SK-N-SH (cell line): ENCODE results near the gene DDIT3. TPM values are rescaled to one million over a fixed set of nuclear protein-coding genes. Genes with fewer than 3 reads are reported as not detected.
"Not testable (repeated sequence)": the region's sequence is repeated elsewhere in the genome, so short reads cannot be mapped to it uniquely, and the experiment has no call there.

Experiments used
- CTCF ChIA-PET: fragments of 300-600, 350-600 bp; formaldehyde crosslinking; extraction: SDS; loops from one replicate; lab custom pipeline; 2021; lab: Yijun Ruan, JAX
- POLR2A ChIA-PET: fragments of 350-600 bp; sonication (Branson Sonifier 250); formaldehyde crosslinking; extraction: SDS; loops from one replicate; lab custom pipeline; 2020; ENCODE audit warnings: antibody characterized with exemption, inconsistent platforms; lab: Yijun Ruan, JAX
- DNase-seq: peaks from one replicate; pipeline ENCODE4 v3.0.0; 2012
- H2AFZ ChIP-seq: fragments of 200-600 bp; sonication (generic); 2 replicates; pipeline ENCODE4 v1.8.1; 2016; ENCODE audit warnings: antibody characterized with exemption, mild to moderate bottlenecking, low read depth
- H3F3A ChIP-seq: fragments of 200-600 bp; sonication (generic); replicated peaks from 2 replicates; pipeline ENCODE3; 2016; ENCODE audit warnings: antibody characterized with exemption, mild to moderate bottlenecking; ENCODE audit not compliant: insufficient read depth
- H3K27ac ChIP-seq, 2 experiments: fragments of 200-500 bp in 1 of 2; fragments of 200-600 bp in 1 of 2; sonication (Bioruptor generic) in 1 of 2; sonication (generic), shearing (Covaris generic) in 1 of 2; 2 replicates each; pipeline versions ENCODE4 v1.5.1 to v1.6.1; 2014 to 2016; ENCODE audit warnings: low read depth in 2 of 2, inconsistent platforms in 1 of 2, low read length in 1 of 2, mild to moderate bottlenecking in 1 of 2, mixed read lengths in 1 of 2
- H3K27me3 ChIP-seq: fragments of 200-600 bp; sonication (generic), shearing (Covaris generic); 2 replicates; pipeline ENCODE4 v1.6.1; 2016; ENCODE audit warnings: mixed run types; ENCODE audit not compliant: insufficient read depth
- H3K36me3 ChIP-seq, 2 experiments: fragments of 200-500 bp in 1 of 2; fragments of 200-600 bp in 1 of 2; sonication (Bioruptor generic) in 1 of 2; sonication (generic) in 1 of 2; replicated peaks in 1 of 2; 2 replicates each; pipeline versions ENCODE3 to v1.5.1; 2014 to 2016; ENCODE audit warnings: low read length in 1 of 2, mild to moderate bottlenecking in 1 of 2; ENCODE audit not compliant: insufficient read depth in 2 of 2, control insufficient read depth in 1 of 2
- H3K4me1 ChIP-seq, 2 experiments: fragments of 200-500 bp in 1 of 2; fragments of 200-600 bp in 1 of 2; sonication (Bioruptor generic) in 1 of 2; sonication (generic), shearing (Covaris generic) in 1 of 2; 2 replicates each; pipeline versions ENCODE4 v1.5.1 to v1.6.1; 2014 to 2016; ENCODE audit warnings: low read depth in 1 of 2, low read length in 1 of 2, mixed run types in 1 of 2; ENCODE audit not compliant: insufficient read depth in 2 of 2, control insufficient read depth in 1 of 2
- H3K4me2 ChIP-seq: fragments of 200-600 bp; sonication (generic), shearing (Covaris generic); 2 replicates; pipeline ENCODE4 v1.6.1; 2017; ENCODE audit warnings: mixed run types
- H3K4me3 ChIP-seq, 2 experiments: fragments of 200-500 bp in 1 of 2; fragments of 200-600 bp in 1 of 2; sonication (Bioruptor generic) in 1 of 2; sonication (generic), shearing (Covaris generic) in 1 of 2; 2 replicates each; pipeline versions ENCODE4 v1.5.1 to v1.8.1; 2014 to 2016; ENCODE audit warnings: low read depth in 2 of 2, inconsistent platforms in 1 of 2, low read length in 1 of 2, mild to moderate bottlenecking in 1 of 2, mixed read lengths in 1 of 2, moderate library complexity in 1 of 2
- H3K79me2 ChIP-seq: fragments of 200-600 bp; sonication (generic); 2 replicates; pipeline ENCODE4 v1.8.1; 2017; ENCODE audit warnings: mild to moderate bottlenecking; ENCODE audit not compliant: insufficient read depth
- H3K9ac ChIP-seq: fragments of 200-600 bp; sonication (generic); 2 replicates; pipeline ENCODE4 v1.6.1; 2017; ENCODE audit warnings: mixed run types
- H3K9me2 ChIP-seq: fragments of 200-600 bp; sonication (generic); 2 replicates; pipeline ENCODE4 v1.6.1; 2017; ENCODE audit warnings: mixed run types
- H3K9me3 ChIP-seq: fragments of 200-600 bp; sonication (generic); 2 replicates; pipeline ENCODE4 v1.6.1; 2017; ENCODE audit warnings: mixed run types, mild to moderate bottlenecking, moderate library complexity
- H4K20me1 ChIP-seq: fragments of 200-600 bp; sonication (generic); 2 replicates; pipeline ENCODE4 v1.6.1; 2017; ENCODE audit warnings: mild to moderate bottlenecking, mixed run types; ENCODE audit not compliant: insufficient read depth
- CHD2 ChIP-seq: fragments of 150-350 bp; IDR thresholded peaks from 2 replicates; pipeline ENCODE4 v1.6.1; 2018; ENCODE audit warnings: low read length; ENCODE audit not compliant: partially characterized antibody
- JUND ChIP-seq: IDR thresholded peaks from 2 replicates; pipeline ENCODE4 v1.4.0; 2012
- NRF1 ChIP-seq: IDR thresholded peaks from 2 replicates; pipeline ENCODE4 v1.6.1; 2012; ENCODE audit warnings: low read depth, mild to moderate bottlenecking, low read length
- RAD21 ChIP-seq: IDR thresholded peaks from 2 replicates; pipeline ENCODE4 v1.6.1; 2012; ENCODE audit warnings: mild to moderate bottlenecking, low read length
- RCOR1 ChIP-seq: fragments of 150-350 bp; IDR thresholded peaks from 2 replicates; pipeline ENCODE4 v1.6.1; 2017; ENCODE audit warnings: antibody characterized with exemption, low read length
- WGBS: methylation state at CpG from one replicate; pipeline ENCODE4 v1.1.6; 2017; ENCODE audit warnings: low lambda C conversion rate; 5-methylcytosine and 5-hydroxymethylcytosine counted together
- polyA plus RNA-seq, 3 experiments: library from polyadenylated mRNA; depleted of rRNA; stranded (reverse); fragments of >200 nt; gene quantifications; 2 replicates each; pipeline ENCODE4 v1.2.3, GENCODE V29; 2012
- TF ChIP-seq, protein P1 (sequence below): fragments of 150-350 bp; IDR thresholded peaks from 2 replicates; pipeline ENCODE4 v1.6.1; 2016; ENCODE audit warnings: mild to moderate bottlenecking, low read depth, low read length
- TF ChIP-seq, protein P2 (sequence below): IDR thresholded peaks from 2 replicates; pipeline ENCODE4 v1.4.0; 2012; ENCODE audit warnings: low read depth, borderline replicate concordance

The DDIT3 gene
- polyA plus RNA-seq, 1 of the 3 experiments (the other 2 are of a cell fraction) = 26.3 TPM

DNA sequence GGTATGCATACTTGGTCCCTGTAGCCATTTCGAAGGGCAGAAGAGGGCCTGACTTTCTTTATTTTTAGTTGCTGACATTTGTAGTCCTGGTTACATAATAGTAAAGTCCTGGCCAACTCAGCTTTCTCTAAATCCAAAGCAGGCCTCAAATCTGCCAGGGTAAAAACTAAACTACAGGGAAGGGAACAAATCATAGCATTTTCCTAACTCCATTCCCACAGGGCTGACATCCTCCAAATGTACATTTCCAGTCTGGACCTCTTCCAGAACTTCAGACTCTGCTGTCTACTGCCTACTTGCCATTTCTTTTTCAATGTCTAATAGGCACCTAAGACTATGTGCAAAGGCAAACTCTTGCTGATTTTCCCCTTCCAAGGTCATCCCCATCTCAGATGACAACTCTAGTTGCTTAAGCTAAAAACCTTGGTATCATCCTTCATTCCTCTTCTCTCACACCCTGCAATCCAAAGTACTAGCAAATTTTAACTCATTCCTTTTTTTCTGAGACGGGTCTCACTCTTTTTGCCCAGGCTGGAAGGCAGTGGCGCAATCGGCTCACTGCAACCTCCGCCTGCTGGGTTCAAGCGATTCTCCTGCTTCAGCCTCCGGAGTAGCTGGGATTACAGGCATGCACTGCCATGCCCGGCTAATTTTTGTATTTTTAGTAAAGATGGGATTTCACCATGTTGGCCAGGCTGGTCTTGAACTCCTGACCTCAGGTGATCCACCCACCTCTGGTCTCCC lies 2.0 kb downstream of the DDIT3 start:
- no peaks in the 10 kb centered on the region for H3K9me2 ChIP-seq
- no peaks in the 10 kb centered on the region for H3K27me3 ChIP-seq
- H3K9ac ChIP-seq = peak overlapping the region; percentile 98; the same call in 1 of the 2 replicates
- peak overlapping the region; percentile 72 to 94 for H3K4me3 ChIP-seq
- H3K4me1 ChIP-seq = peaks cover 28 to 35% of the 10 kb centered on the region in 2 experiments
- peaks cover 41% of the 10 kb centered on the region for H4K20me1 ChIP-seq
- H3K36me3 ChIP-seq = peaks cover 43 to 49% of the 10 kb centered on the region in 2 experiments
- no peak for DNase-seq
- peaks cover 57% of the 10 kb centered on the region for H3F3A ChIP-seq
- H3K9me3 ChIP-seq = no peaks in the 10 kb centered on the region
- ChIA-PET POLR2A (interaction anchor here (0.6 to 1.1 kb wide), 2 partner anchors 16 to 1172 kb away, joined by 3 read pairs; no protein-coding TSS in a partner anchor), CTCF (interaction anchor here (1.4 kb wide), 2 partner anchors 19 to 59 kb away, joined by 3 read pairs; partner anchors contain the start of gene GLI1)
- WGBS = 92% methylated on average over 8 of the region's 8 CpGs
- TF ChIP-seq, protein P1, sequence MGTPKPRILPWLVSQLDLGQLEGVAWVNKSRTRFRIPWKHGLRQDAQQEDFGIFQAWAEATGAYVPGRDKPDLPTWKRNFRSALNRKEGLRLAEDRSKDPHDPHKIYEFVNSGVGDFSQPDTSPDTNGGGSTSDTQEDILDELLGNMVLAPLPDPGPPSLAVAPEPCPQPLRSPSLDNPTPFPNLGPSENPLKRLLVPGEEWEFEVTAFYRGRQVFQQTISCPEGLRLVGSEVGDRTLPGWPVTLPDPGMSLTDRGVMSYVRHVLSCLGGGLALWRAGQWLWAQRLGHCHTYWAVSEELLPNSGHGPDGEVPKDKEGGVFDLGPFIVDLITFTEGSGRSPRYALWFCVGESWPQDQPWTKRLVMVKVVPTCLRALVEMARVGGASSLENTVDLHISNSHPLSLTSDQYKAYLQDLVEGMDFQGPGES = no peak
- TF ChIP-seq RCOR1 (no peak), CHD2 (no peak), RAD21 (no peak), JUND (no peak), NRF1 (no peak)
- TF ChIP-seq, protein P2, sequence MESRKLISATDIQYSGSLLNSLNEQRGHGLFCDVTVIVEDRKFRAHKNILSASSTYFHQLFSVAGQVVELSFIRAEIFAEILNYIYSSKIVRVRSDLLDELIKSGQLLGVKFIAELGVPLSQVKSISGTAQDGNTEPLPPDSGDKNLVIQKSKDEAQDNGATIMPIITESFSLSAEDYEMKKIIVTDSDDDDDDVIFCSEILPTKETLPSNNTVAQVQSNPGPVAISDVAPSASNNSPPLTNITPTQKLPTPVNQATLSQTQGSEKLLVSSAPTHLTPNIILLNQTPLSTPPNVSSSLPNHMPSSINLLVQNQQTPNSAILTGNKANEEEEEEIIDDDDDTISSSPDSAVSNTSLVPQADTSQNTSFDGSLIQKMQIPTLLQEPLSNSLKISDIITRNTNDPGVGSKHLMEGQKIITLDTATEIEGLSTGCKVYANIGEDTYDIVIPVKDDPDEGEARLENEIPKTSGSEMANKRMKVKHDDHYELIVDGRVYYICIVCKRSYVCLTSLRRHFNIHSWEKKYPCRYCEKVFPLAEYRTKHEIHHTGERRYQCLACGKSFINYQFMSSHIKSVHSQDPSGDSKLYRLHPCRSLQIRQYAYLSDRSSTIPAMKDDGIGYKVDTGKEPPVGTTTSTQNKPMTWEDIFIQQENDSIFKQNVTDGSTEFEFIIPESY = no peak
- peak overlapping the region in 1 of 2 experiments; percentile 98; a peak in 1 of 4 replicates for H3K27ac ChIP-seq
- peak overlapping the region; percentile 92 for H3K4me2 ChIP-seq
- H3K79me2 ChIP-seq = peaks cover 40% of the 10 kb centered on the region
- H2AFZ ChIP-seq = no peak overlapping the region

DNA sequence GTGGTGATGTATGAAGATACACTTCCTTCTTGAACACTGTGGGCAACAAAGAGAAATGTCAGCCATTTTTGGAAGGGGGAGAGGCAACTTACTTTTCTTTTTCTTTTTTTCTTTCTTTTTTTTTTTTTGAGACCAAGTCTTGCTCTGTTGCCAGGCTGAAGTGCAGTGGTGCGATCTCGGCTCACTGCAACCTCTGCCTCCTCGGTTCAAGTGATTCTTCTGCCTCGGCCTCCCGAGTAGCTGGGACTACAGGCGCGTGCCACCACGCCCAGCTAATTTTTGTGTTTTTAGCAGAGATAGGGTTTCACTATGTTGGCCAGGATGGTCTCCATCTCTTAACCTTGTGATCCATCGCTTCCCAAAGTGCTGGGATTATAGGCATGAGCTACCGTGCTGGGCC lies 2.6 kb downstream of the DDIT3 start:
- Histone ChIP-seq H3K36me3 (peaks cover 47 to 49% of the 10 kb centered on the region in 2 experiments), H3K4me3 (peak overlapping the region in 1 of 2 experiments; percentile 72; a peak in 1 of 4 replicates), H3K79me2 (peaks cover 37% of the 10 kb centered on the region), H4K20me1 (peaks cover 41% of the 10 kb centered on the region), H3K4me2 (peak overlapping the region; percentile 92; the same call in 1 of the 2 replicates), H3K27ac (peak overlapping the region in 1 of 2 experiments; percentile 98; a peak in 2 of 4 replicates), H3F3A (peaks cover 60% of the 10 kb centered on the region), H3K4me1 (peaks cover 27 to 35% of the 10 kb centered on the region in 2 experiments)
- not testable (repeated sequence) for H3K9ac ChIP-seq, H3K27me3 ChIP-seq, H3K9me3 ChIP-seq, H3K9me2 ChIP-seq, H2AFZ ChIP-seq, DNase-seq
- WGBS = 94% methylated on average over 10 of the region's 10 CpGs
- ChIA-PET CTCF (interaction anchor here (1.0 to 1.4 kb wide), 4 partner anchors 18 to 59 kb away, joined by 3 read pairs; partner anchors contain the start of gene GLI1), POLR2A (interaction anchor here (0.7 to 1.3 kb wide), 3 partner anchors 15 to 21 kb away, joined by 3 to 4 read pairs (median 4); no protein-coding TSS in a partner anchor)
